HG03280 (cell line): Measurements from ENCODE around the gene ZEB2.

Experiments
- ATAC-seq: cut with Tn5 transposase; IDR thresholded peaks from one replicate; pipeline ENCODE4 v1.9.1; 2021; ENCODE audit warnings: mild to moderate bottlenecking, moderate library complexity; ENCODE audit not compliant: unreplicated experiment

The ZEB2 gene

DNA sequence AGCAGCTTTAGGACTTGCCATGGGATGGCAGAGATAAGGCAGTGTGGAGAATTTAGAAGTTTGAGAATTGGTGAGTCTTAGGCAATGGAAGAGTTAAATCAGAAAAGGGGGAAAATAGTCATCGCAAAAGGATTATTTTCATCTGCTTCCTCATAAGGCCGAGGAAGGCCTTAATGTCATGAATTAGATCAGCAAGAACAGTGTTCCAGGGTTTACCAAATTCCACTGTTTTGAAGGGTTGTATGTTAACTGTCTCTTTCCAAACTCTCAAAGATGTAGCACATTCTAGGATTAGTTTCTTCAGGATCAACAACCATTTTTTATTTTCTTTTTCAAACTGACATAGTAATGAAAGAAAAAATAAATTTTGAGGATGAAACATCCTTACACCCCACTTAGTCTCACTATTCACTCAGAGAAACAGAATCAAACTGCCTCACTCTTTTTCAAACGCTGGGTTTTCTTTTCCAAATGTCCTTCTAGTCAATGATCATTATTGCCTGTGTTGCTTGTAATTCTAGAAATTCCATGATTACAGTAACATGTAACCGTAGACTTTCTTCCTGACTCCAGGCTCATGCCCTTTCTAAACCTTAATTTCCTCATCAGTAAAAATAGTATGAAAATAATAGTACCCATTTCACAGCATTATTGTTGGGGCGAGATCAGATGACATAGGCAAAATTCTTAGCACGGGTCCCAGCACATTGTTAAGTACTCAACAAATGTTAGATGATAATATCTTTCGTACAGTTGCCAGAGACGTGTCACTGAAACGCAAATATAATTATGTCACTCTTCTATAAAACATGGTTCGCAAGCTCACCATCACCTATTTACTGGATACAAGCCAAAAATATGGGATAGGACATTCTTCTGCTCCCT, 23.6 kb downstream of the ZEB2 start:
- ATAC-seq, result no peak

DNA sequence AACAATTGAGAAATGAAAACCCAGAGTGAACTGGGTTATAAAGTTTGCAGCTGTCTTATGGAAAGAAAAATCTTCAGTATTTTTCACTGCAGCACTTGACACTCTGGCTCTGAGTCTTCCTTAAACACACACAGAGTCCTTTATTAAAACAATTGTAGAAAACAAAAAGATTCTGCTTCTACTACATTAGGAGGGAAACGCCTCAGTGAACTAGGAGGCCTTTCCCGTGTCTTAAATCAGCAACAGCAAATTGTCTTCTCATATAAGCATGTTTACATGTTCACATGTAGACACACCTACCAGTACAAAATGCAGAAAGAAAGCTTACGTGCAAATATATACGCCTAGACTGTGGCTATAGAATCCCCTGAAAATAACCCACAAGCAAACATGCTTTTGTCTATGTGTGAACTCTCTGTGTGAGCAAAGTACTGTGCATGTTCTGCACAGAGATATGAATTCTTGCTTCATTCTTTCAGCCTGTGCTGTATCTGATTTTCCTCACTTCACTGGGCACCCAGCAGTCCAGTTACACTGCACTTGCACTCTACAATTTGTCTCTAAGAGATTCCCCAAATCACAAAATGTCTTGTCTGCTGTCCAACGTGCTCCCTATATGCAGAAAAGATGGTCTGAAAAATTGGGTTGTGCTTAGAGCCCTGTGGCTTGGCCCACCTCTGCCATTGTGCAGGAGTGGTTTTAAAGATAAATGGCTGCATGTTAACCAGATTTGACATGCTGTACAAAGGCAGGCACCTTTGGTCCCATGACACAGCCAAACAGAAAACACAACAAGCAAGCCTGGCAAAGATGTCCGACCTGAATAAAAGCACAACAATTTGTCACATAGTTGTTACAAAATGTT, 24.5 kb downstream of the ZEB2 start:
- ATAC-seq, result no peak

DNA sequence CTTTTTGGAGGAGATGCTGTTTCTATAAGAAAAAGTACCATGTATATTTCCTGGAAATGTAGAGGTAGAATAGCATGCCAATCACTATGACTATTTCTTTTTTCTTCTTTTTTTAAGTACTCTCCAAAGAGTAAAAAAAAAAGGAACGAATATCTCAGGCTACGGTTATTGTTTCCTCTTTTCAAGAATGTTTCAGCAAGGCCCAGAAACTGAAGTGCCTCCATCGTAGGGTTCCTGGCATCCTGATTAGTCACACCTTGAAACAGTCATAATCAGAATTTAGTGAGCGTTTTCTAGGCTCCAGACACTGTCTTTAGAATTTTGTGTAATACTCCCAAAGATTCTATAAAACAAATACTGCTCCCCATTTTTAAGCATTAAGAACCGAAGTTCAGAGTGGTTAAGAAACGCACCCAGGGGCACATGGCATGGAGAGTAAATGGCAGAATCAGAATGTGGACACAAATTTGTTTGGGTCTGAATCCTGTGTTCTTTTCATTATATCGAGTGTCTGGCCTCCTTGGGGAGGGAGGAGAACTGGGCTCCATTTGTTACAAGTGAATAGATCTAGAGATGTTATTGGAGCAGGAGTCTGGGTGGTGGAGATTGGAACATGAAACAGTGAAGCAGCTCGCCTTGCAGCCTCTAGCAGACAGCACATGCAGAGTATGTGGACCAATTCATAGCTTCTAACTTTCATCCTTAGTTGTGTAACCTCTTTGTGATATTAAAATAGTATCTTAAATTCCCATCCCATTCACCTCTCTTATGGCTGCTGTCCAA, 26.7 kb downstream of the ZEB2 start:
- ATAC-seq, result no peak

DNA sequence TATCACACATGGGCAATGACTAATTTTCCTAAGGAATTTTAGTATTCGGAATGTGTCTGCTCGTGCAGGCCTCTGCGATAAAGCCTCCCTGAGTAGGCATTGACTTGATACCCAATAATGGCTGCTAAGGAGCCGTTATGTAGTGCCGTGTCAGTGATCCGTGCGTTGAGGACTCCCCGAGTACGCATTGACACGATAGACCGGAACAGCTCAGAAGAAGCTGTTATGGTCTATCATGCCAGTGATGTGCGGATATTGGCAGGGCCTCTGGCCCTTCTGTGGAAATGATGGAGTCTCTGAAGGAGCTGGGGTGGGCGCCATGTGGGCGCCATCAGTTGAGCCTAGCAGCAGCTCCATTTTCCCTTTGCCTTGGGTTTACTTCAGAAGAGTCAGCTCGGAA, 29.1 kb downstream of the ZEB2 start:
- ATAC-seq, result no peak

DNA sequence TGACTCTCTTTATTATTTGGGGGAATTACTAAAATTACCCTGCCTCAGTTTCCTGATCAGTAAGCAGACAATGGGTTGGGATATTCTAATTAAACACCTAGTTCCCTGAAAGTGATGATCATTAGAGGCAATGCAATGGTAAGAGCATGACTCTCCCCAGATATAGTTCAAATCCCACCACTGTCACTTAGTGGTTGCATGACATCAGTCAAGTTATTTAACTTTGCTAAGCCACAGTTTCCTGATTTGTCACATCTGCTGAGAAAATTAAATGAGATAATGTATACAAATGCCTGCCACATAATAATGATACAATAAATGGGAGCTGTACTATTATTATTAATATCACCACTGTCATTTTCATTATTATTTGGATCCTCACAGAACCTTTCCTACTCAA, 29.9 kb downstream of the ZEB2 start:
- no peak for ATAC-seq

DNA sequence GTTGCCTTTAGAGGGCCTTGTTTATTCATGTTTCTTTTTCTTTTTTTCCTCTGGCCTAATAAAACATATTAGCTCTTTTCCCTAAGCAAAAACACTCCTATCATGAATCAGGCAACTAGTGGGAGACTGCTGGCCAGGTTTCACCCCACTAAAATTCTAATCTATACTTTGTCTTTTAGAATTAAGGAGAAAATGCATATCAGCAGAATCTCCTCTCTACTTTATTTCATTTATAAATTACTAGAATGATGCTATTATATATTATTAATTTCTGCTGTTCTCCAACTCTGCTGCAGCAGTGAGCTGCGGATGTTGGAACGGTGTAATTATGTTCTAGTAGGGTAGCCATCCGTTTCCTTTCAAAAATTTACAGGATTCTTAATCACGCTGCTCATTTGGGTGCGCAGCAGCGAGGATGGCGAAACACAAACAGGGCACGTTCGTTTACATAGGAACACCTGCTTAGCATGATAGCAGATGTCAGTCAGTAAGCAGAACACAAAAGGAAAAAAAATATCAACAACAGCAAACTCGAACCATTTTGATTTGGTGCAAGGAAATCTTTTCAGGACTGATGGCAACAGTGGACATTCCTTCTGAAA, 30.5 kb downstream of the ZEB2 start:
- ATAC-seq, result no peak

DNA sequence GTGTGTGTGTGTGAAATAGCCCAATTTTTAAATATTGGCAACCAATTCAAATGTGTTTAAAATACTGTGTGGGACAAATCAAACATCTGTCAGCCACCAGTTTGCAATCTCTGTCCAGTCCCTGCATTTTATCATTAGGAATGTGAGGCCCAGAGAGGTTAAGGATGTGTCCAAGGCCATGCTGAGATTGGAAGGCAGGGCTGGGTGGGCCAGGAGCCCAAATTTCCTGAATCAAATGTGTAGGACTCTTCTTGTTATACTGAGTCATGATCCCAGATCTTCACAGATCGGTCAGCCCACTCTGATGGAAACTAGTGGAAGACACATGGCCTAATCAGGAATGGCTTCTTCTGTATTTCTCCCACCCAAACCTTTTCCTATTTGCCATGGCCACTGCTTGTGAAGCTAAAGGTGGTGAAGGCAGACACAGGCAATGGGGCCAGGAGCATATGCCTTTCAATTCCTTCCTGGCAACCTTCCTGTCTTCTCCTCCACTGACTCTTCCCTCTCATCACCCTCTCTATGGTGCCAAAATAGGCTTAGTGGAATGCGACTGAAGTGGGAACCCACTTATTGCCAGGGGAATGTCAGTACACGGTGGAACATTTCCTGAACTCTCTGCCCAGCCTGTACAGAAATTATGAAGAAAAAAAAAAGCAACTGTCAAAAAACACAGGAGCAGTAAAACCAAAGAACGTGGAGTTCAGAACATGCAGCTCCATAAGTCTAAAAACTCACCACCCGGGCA, 35.5 kb downstream of the ZEB2 start:
- ATAC-seq, result no peak

DNA sequence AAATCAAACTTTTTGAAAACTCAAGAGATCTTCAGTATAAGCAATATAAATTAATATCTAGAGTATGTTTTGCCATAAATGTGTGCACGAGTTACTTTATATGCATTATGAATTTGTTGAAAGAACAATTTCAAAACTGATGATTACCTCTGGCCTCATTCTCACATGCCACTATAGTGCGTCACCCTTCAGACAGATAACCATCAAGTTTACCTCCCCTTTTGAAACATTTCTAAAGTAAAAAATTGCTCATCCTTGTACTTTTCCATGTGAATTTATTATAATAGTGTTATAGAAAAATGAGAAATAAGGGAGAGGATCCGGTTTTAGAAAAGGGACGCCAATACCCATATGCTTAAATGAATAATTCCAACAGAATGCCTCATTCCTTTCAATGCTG, 38.3 kb downstream of the ZEB2 start:
- ATAC-seq, result no peak

DNA sequence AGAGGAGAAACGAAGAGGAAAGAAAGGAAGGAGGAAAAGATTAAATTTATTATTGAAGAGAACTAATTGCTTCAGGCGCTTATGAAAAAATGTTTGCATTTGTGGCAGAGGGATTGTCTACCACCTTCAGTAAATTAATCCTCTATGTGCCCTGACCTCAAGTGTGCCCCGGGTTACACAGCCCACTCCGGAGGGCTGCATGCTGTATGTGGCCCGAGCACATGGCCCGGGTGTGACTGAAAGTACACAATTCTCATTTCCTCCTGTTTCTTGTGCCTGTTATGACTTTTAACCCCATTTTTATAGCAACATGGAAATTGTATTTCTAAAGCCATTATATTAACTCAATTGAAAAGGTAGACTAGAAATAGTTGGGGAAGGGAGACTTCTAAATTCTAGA, 38.8 kb downstream of the ZEB2 start:
- no peak for ATAC-seq

DNA sequence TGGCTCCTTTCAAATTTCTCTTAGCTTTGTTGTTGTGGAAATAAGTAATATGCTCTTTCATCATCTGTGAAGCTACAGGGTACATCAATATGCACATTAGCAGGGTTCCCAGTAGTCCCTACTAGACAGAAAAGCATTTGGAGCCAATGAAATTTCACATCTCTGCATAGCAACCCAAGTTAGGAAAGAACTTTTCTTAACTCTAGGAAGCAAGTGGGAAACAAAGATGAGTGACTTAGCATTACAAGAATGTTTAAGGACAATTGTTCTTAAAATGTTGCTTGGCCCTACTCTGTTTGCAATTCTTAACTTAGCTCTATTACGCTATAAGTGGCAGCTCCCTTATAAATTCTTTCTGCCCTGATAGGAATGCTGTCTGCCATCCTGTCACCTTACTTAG, 39.6 kb downstream of the ZEB2 start:
- no peak for ATAC-seq

DNA sequence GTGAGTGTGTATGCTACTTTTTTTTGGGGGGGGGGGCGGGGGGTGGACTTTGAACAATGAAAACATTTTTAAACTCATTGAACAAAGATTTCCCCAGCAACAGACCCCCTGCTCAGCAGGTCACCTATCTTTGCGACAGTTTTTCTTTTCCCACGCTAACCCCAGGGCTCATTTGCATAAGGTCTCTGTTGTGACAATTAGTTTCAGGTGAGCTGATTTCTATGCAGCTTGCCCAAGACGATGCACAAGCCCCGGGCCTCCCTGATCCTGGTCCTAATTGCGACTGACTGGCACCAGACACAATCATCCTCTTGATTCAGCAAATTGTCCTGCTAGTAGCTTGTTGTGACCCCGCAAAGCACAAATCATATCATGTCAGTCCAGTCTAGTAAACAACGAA, 40.3 kb downstream of the ZEB2 start:
- ATAC-seq, result no peak

DNA sequence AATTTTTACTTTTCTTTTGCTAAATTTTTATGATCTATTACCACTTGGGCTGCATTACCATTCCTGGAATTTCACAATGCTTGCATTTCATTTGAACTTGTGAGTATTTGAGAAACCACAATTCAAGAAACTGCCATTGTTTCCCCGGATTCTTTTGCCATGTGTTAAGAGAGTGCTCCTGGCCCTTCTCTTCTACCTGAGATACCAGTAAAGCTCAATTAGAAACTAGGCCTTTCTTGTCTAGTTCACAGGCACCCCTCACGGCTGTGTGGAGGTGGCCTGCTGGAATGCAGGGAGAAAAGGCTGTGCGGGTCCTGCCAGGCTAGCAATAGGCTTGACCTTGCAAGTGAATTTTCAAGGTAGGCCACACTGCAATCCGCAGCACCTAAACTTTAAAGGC, 40.8 kb downstream of the ZEB2 start:
- ATAC-seq, result no peak

DNA sequence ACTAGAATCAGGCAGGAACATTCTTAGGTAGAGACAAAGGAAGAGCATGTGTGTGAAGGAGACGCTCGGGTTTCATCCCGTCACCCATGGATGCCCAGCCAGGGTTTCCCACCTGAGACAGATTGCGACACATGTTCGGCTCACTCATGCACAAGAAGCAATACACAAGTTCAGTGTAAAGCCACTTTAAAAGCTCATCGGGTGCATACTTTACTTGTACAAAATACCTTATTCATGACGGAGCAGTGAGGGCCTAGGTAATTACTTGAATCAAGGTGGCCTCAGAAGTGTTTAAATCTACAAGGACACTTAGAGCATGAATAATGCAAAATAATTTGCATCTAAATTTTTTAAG, 42.0 kb downstream of the ZEB2 start:
- no peak for ATAC-seq

DNA sequence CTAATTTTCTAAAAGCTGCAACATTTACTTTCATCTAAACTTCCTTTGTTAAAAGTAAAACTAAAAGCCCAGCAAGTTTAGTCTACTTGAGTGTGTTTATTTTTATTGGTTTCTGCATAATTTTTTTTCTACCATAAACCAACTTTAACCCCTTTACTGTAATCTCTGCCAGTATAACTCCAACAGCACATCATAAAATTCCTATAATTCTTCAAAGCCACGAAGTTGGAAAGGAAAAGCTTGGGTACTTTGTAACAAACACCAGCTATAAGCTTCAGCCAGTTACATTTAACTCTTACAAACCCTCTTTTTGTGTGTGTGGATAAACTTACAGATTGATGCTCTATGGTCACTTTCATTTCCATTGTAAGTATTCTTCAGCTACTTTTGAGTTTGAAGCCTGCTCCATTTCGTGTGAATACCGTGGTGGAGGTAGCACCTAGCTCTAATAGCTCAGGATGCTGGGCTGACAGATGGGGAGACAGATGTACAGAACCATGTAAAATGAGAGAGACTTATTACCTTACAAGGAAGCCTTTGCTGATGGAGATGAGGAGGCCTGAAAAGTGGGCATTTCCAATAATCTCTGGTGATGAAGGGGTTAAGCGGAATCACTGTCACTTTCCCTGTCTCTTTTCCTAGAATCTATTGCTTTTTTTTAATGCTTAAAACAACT, 42.5 kb downstream of the ZEB2 start:
- ATAC-seq, result no peak

DNA sequence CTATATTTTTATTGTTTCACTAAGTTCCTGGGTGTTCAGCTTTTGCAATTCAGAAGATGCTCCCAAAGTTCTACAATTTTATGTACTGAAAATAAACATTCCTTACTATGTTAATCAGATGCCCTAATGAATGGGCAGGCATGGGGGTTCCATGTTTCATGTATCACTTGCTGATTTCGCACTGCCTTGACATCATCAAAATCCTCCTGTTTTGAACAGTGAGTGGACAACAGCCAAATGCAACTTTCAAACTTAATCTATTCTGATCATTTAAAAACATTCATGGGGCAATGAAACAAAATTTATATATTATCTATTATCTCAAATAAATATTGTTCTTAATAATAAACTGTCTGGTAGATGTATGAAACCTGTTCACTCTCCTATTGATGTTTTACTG, 43.2 kb downstream of the ZEB2 start:
- no peak for ATAC-seq

DNA sequence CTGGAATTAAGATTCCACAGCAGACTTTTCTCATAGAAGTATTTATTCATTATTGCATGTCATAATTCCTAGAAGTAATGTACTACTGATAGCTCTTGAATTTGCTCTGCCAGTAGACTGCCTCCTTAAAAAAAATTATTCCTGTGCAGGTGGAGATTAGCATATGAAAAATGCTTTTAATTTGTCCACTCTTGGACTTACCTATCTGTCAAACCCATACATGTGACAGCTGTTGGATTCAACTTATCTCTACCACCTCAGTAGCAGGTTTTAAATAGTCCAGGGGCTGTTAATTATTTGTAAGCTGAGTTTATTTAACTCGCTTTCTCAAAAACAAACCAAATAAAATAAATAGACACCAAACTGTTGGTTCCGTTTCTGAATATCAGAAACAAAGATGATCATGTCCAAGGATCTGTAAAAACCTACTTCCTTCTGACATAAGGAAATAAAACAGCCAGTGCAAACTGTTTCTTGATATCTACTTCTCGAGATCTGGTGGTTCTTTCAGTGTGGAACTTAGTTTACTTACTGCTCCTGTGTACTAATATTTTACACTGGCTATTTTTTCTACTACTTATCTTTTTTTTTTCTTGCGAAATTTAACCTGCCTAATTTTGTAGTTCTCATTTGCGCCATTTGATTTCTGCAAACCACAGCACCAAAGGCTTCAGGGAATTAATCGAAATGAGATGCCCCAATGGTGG, 44.2 kb downstream of the ZEB2 start:
- no peak for ATAC-seq

DNA sequence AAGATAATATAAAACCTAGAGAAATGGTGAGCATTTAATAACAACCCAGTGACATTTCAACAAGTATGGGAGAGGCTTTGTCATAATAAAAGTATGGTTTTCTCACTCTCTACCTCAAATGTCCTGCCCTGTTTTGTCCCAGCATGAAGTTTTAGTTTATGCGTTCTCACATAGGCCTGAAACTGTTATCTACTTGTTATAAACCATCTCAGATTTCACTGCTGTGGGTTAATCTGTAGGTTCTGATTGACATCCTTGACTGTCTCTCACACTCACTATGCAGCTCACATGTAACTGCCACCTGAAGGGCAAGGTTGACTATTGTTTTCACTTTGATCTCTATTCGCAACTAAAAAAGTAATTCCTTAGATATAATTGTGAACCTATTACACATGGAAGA, 44.9 kb downstream of the ZEB2 start:
- no peak for ATAC-seq

DNA sequence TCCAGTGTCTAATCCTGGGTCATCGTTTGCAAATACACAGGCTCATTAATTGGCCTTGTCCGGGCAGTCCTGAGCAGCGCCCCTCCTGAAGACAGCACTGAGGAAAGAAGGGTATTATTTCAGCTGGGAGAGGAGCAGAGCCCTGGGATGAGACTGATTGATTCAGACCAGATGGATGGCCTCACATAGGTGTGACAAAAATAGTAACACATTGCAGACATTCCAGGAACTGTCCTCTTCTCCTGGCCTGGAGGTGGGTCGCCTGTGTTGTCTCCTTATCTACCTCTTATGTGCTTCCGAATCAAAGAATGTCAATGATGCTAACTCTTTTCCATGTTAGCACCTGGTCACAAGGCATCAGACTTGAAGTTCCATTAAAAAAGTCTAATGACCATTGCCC, 45.9 kb downstream of the ZEB2 start:
- ATAC-seq, result no peak

DNA sequence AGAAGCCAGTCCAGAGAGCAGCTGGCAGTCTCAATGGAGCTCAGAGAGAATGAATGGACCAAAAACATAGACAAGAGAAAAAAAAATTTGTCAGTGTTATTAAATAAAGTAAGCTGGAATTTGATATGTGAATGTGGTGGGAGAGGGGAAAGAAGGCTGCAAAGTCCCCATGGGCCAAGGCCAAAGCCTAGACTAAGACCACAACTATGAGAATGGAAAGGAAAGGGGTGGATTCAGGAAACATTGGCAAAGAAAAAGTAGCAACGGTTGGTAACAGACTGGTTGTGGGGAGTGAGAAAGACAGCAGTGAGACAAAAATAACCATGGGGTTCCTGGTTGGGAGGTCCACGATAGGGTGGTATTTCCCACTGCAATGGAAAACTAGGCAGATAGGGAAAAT, 47.0 kb downstream of the ZEB2 start:
- ATAC-seq, result no peak
